K562 (cell line): ENCODE data around the gene EHMT2. TPM values are rescaled to one million over a fixed set of nuclear protein-coding genes. Genes with fewer than 3 reads are reported as not detected.

Source experiments
- ATF6 ChIP-seq: sonication (generic); formaldehyde crosslinking; IDR thresholded peaks from 2 replicates; pipeline ENCODE4 v1.4.0; 2020; ENCODE audit warnings: mild to moderate bottlenecking, missing genetic modification reagents
- BCL6 ChIP-seq: fragments of 250-450 bp; sonication (Bioruptor Pico); IDR thresholded peaks from 2 replicates; pipeline ENCODE4 v1.4.0; 2020
- CCNT2 ChIP-seq: IDR thresholded peaks from 2 replicates; pipeline ENCODE4 v1.6.1; 2011; ENCODE audit warnings: borderline replicate concordance, low read depth, mild to moderate bottlenecking, moderate library complexity, mixed read lengths, low read length; ENCODE audit not compliant: insufficient read length; ENCODE audit errors: extremely low read depth
- CTBP1 ChIP-seq: fragments of 450-650 bp; IDR thresholded peaks from 2 replicates; pipeline ENCODE4 v1.6.1; 2016; ENCODE audit warnings: borderline replicate concordance
- E2F3 ChIP-seq: fragments of 250-450 bp; sonication (Bioruptor Pico); IDR thresholded peaks from 2 replicates; pipeline ENCODE4 v1.4.0; 2020; ENCODE audit warnings: mild to moderate bottlenecking
- ETS1 ChIP-seq: conservative IDR thresholded peaks from 2 replicates; pipeline ENCODE4 v1.6.1; 2011; ENCODE audit warnings: low read depth, mild to moderate bottlenecking, low read length; ENCODE audit not compliant: control insufficient read depth
- NFATC3 ChIP-seq: fragments of 450-650 bp; IDR thresholded peaks from 2 replicates; pipeline ENCODE4 v1.6.1; 2017; ENCODE audit warnings: mild to moderate bottlenecking
- PCBP2 ChIP-seq: fragments of 200-400 bp; formaldehyde crosslinking; IDR thresholded peaks from 2 replicates; pipeline ENCODE4 v1.6.1; 2018; ENCODE audit warnings: low read length, low read depth, mild to moderate bottlenecking, moderate library complexity; ENCODE audit not compliant: poor library complexity, severe bottlenecking
- PRDM10 ChIP-seq: fragments of 450-650 bp; IDR thresholded peaks from 2 replicates; pipeline ENCODE4 v1.6.1; 2018; ENCODE audit not compliant: partially characterized antibody
- SIX5 ChIP-seq, 2 experiments: IDR thresholded peaks; 2 replicates each; pipeline ENCODE4 v1.6.1; 2011; ENCODE audit warnings: low read length in 2 of 2, borderline replicate concordance in 1 of 2, low read depth in 1 of 2, mild to moderate bottlenecking in 1 of 2, moderate library complexity in 1 of 2; ENCODE audit not compliant: insufficient read depth in 1 of 2
- SRSF1 ChIP-seq: fragments of 200-400 bp; formaldehyde crosslinking; IDR thresholded peaks from 2 replicates; pipeline ENCODE4 v1.6.1; 2017; ENCODE audit warnings: mild to moderate bottlenecking, low read depth, low read length, moderate library complexity
- TCF3 ChIP-seq: sonication (generic); formaldehyde crosslinking; IDR thresholded peaks from 2 replicates; pipeline ENCODE4 v1.4.0; 2020; ENCODE audit warnings: mild to moderate bottlenecking, missing genetic modification reagents
- TFAP4 ChIP-seq: sonication (generic); formaldehyde crosslinking; IDR thresholded peaks from 2 replicates; pipeline ENCODE4 v1.8.0; 2022; ENCODE audit warnings: missing genetic modification reagents, mild to moderate bottlenecking, moderate library complexity, borderline replicate concordance
- THAP12 ChIP-seq: fragments of 250-450 bp; sonication (Bioruptor Pico); IDR thresholded peaks from 2 replicates; pipeline ENCODE4 v1.9.0; 2021; ENCODE audit warnings: mild to moderate bottlenecking, inconsistent platforms
- ZNF785 ChIP-seq: fragments of 250-450 bp; sonication (Bioruptor Pico); IDR thresholded peaks from 2 replicates; pipeline ENCODE4 v1.4.0; 2020; ENCODE audit warnings: mild to moderate bottlenecking
- polyA plus RNA-seq, 8 experiments: library from polyadenylated mRNA; depleted of rRNA in 4 of 8; stranded (reverse) in 5 of 8; unstranded in 3 of 8; fragments of >200 nt; fragmentation: Nextera tagmentation in 2 of 8; fragmentation: Illumina TruSeq in 1 of 8; extraction: Ambion mirVana in 2 of 8; extraction: Trizol in 1 of 8; gene quantifications; 2 replicates each; pipeline versions ENCODE4 v1.2.1 to v1.2.3, GENCODE V29; 2011 to 2014; ENCODE audit warnings: inconsistent platforms in 1 of 8, missing spikeins in 1 of 8
- total RNA-seq, 7 experiments: library from RNA; depleted of rRNA in 6 of 7; stranded (reverse); fragments of >200 nt in 6 of 7; fragmentation: Illumina TruSeq in 2 of 7; extraction: Trizol in 2 of 7; gene quantifications; 2 replicates each; pipeline versions ENCODE4 v1.2.1 to v1.2.3, GENCODE V29; 2011 to 2021; ENCODE audit warnings: low replicate concordance in 1 of 7

The EHMT2 gene
- total and polyA plus RNA-seq, 9 of the 15 experiments (the other 6 are each of a cell fraction or from before 2014, with no cell fraction given), result 2.1 to 63.8 (median 38.5) TPM

- TF ChIP-seq THAP12 (CRISPR knock-in tag) (peak; percentile 96), ETS1 (peak; percentile 63), BCL6 (CRISPR knock-in tag) (peak; percentile 71), CCNT2 (peak; percentile 99), TCF3 (CRISPR knock-in tag) (peak; percentile 44; the same call in 1 of the 2 replicates), TFAP4 (CRISPR knock-in tag) (peak; percentile 85), CTBP1 (peak; percentile 61), SRSF1 (peak; percentile 90; the same call in 1 of the 2 replicates), ZNF785 (CRISPR knock-in tag) (0 out of 2 replicates have a peak, but pooled peaks have one; percentile 44), ATF6 (CRISPR knock-in tag) (peak; percentile 98), PCBP2 (no peak), NFATC3 (no peak; the same call in 1 of the 2 replicates), PRDM10 (no peak), SIX5 (IDR thresholded peaks at IDR 0.05; ENCODE audit: borderline replicate concordance in 1 of 2, insufficient read depth in 1 of 2, low read depth in 1 of 2, low read length in 2 of 2) (0 out of 4 replicates have a peak, but pooled peaks of 1 of the 2 experiments have one; percentile 20), E2F3 (peak; percentile 99)
These were observed 62.9 kb downstream of the EHMT2 start (continued) for GRCh38 chr6:31834367-31835250.
